ENCODE results near the gene MR1. TPM values are rescaled to one million over a fixed set of nuclear protein-coding genes. Genes with fewer than 3 reads are reported as not detected.

MR1 gene
- polyA plus RNA-seq, 1 of the 3 experiments (the other 2 are of a cell fraction): 7.0 TPM

- peak overlapping the region; percentile 99 for H3K4me2 ChIP-seq
- WGBS (ENCODE audit: low lambda C conversion rate): 9% methylated on average over 10 of the region's 10 CpGs
- TF ChIP-seq REST (IDR thresholded peaks at IDR 0.05; ENCODE audit: low read depth, low read length) (0 out of 2 replicates have a peak, but pooled peaks have one; percentile 19), EZH2phosphoT487 (IDR thresholded peaks at IDR 0.05; ENCODE audit: borderline replicate concordance, low read depth) (no peak), POLR2AphosphoS5 (IDR thresholded peaks at IDR 0.05; ENCODE audit: low read depth, low read length) (peak; percentile 78; the same call in 1 of the 2 replicates), SIN3A (IDR thresholded peaks at IDR 0.05; ENCODE audit: borderline replicate concordance, low read depth, low read length) (peak; percentile 40; the same call in 1 of the 2 replicates), IRF3 (IDR thresholded peaks at IDR 0.05; ENCODE audit: low read depth, low read length) (no peak), MAX (IDR thresholded peaks at IDR 0.05; ENCODE audit: low read depth) (no peak), MEF2A (IDR thresholded peaks at IDR 0.05; ENCODE audit: borderline replicate concordance, low read depth) (peak; percentile 53; the same call in 1 of the 2 replicates), TAF1 (IDR thresholded peaks at IDR 0.05; ENCODE audit: borderline replicate concordance, low read depth, low read length) (peak; percentile 58; the same call in 1 of the 2 replicates), EP300 (IDR thresholded peaks at IDR 0.05; ENCODE audit: borderline replicate concordance in 1 of 2, low read depth in 1 of 2, low read length in 1 of 2) (peak; percentile 47 to 88; a peak in 3 of 4 replicates), USF1 (IDR thresholded peaks at IDR 0.05; ENCODE audit: borderline replicate concordance, low read depth) (no peak), TCF12 (IDR thresholded peaks at IDR 0.05) (peak; percentile 92), FOSL2 (IDR thresholded peaks at IDR 0.05; ENCODE audit: borderline replicate concordance, low read depth) (peak; percentile 93), FOXJ3 (CRISPR knock-in tag; IDR thresholded peaks at IDR 0.05) (no peak), GABPA (IDR thresholded peaks at IDR 0.05; ENCODE audit: low read depth) (no peak), NFIC (IDR thresholded peaks at IDR 0.05; ENCODE audit: borderline replicate concordance) (peak; percentile 62; the same call in 1 of the 2 replicates), JUND (IDR thresholded peaks at IDR 0.05) (peak; percentile 95), FOXM1 (IDR thresholded peaks at IDR 0.05; ENCODE audit: low read depth) (peak; percentile 84; the same call in 1 of the 2 replicates), CHD2 (IDR thresholded peaks at IDR 0.05; ENCODE audit: low read length, partially characterized antibody) (no peak), RFX5 (IDR thresholded peaks at IDR 0.05; ENCODE audit: low read length) (no peak), TEAD4 (IDR thresholded peaks at IDR 0.05; ENCODE audit: borderline replicate concordance, insufficient read depth) (peak; percentile 82)
- TF ChIP-seq, protein P1, sequence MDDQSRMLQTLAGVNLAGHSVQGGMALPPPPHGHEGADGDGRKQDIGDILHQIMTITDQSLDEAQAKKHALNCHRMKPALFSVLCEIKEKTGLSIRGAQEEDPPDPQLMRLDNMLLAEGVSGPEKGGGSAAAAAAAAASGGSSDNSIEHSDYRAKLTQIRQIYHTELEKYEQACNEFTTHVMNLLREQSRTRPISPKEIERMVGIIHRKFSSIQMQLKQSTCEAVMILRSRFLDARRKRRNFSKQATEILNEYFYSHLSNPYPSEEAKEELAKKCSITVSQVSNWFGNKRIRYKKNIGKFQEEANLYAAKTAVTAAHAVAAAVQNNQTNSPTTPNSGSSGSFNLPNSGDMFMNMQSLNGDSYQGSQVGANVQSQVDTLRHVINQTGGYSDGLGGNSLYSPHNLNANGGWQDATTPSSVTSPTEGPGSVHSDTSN (IDR thresholded peaks at IDR 0.05): peak; percentile 98
- TF ChIP-seq, protein P2, sequence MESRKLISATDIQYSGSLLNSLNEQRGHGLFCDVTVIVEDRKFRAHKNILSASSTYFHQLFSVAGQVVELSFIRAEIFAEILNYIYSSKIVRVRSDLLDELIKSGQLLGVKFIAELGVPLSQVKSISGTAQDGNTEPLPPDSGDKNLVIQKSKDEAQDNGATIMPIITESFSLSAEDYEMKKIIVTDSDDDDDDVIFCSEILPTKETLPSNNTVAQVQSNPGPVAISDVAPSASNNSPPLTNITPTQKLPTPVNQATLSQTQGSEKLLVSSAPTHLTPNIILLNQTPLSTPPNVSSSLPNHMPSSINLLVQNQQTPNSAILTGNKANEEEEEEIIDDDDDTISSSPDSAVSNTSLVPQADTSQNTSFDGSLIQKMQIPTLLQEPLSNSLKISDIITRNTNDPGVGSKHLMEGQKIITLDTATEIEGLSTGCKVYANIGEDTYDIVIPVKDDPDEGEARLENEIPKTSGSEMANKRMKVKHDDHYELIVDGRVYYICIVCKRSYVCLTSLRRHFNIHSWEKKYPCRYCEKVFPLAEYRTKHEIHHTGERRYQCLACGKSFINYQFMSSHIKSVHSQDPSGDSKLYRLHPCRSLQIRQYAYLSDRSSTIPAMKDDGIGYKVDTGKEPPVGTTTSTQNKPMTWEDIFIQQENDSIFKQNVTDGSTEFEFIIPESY (IDR thresholded peaks at IDR 0.05; ENCODE audit: borderline replicate concordance, low read depth): peak; percentile 61; the same call in 1 of the 2 replicates
Observed at GRCh38 chr1:181100015-181100905, 66.5 kb downstream of the MR1 start.

More at GRCh38 chr1:181100015-181100905, 66.5 kb downstream of the MR1 start:
- Histone ChIP-seq H3K4me3 (ENCODE audit: low read depth in 2 of 2, low read length in 1 of 2) (peak overlapping the region; percentile 3 to 45; a peak in 3 of 4 replicates), H3K9ac (peak overlapping the region; percentile 70), H4K20me1 (ENCODE audit: insufficient read depth) (0 out of 2 replicates have a peak, but pooled peaks cover under 1% of the 10 kb centered on the region), H3K36me3 (replicated peaks in 1 of 2; ENCODE audit: control insufficient read depth in 1 of 2, insufficient read depth in 2 of 2, low read length in 1 of 2) (no peaks in the 10 kb centered on the region), H3K9me3 (no peaks in the 10 kb centered on the region), H3K4me1 (ENCODE audit: control insufficient read depth in 1 of 2, insufficient read depth in 2 of 2, low read depth in 1 of 2, low read length in 1 of 2) (peaks cover 86 to 87% of the 10 kb centered on the region in 2 experiments), H2AFZ (ENCODE audit: low read depth) (no peak overlapping the region), H3K79me2 (ENCODE audit: insufficient read depth) (peaks cover 34% of the 10 kb centered on the region), H3K9me2 (no peaks in the 10 kb centered on the region), H3K27me3 (ENCODE audit: insufficient read depth) (no peaks in the 10 kb centered on the region), H3K27ac (ENCODE audit: low read depth in 2 of 2, low read length in 1 of 2) (peak overlapping the region; percentile 98 to 99), H3F3A (replicated peaks; ENCODE audit: insufficient read depth) (peaks cover 73% of the 10 kb centered on the region)
- CTCF ChIA-PET: interaction anchor here (2.0 to 13.3 kb wide), 3 partner anchors 10 to 41 kb away, joined by 4 to 145 read pairs (median 8); no protein-coding TSS in a partner anchor
- DNase-seq: no peak
- POLR2A ChIA-PET: interaction anchor here (2.3 kb wide), 1 partner anchor 11 kb away, joined by 7 read pairs; no protein-coding TSS in a partner anchor

Measured in SK-N-SH (cell line).